NCI-H2107 (cell line): ENCODE results near the gene NKAIN1.
"Not testable (repeated sequence)": the region's sequence is repeated elsewhere in the genome, so short reads cannot be mapped to it uniquely, and the experiment has no call there.

Source experiments
- DNase-seq: peaks from one replicate; lab custom pipeline; 2025; lab: John Stamatoyannopoulos, UW

The NKAIN1 gene

DNA sequence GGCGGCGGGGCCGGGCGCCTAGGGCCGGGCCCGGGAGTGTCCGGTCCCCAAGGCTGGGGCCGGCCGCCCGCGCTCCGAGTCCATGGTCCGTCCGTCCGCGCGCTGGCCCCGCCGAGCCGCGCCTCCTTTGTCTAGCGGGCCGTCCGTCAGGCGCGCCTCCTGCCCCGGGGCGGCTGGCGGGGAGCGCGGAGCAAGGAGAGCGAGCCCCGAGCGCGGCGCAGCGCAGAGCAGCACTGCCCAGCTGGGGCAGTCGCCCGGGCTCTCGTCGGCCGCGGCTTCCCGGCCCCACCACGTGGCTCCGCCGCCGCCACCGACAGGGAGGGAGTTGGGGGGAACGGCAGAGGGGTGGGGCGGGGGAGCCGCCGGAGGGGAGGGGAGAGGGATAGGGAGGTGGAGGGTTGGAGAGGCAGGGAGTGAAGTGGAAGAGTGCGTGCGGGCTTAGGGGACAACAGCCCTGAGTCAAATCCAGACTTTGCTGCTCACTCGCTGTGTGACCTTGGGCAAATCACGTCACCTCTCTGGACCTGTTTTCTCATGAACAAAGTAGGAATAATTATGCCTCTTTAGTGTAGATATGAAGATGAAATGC is at the start of gene NKAIN1:
Gene NKAIN1 (minus strand): TSS at position 235 of the 589 bp plus-strand sequence. CDS start 340 bp downstream, outside the sequence.
- DNase-seq, result no peak

GRCh38 chr1:31289021-31289420 is 49.3 kb upstream of the NKAIN1 start:
- DNase-seq, result no peak

DNA sequence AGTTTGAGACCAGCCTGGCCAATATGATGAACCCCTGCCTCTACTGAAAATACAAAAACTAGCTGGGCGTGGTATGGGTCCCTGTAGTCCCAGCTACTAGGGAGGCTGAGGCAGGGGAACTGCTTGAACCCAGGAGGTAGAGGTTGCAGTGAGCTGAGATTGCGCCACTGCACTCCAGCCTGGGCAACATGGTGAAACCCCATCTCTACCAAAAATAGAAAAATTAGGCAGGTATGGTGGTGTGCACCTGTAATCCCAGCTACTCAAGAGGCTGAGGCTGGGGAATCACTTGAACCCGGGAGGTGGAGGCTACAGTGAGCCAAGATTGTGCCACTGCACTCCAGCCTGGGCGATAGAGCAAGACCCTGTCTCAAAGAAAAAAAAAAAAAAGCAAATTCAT is 48.1 kb upstream of the NKAIN1 start:
- DNase-seq, result not testable (repeated sequence)

GRCh38 chr1:31282426-31282825 is 42.7 kb upstream of the NKAIN1 start:
- not testable (repeated sequence) for DNase-seq

DNA sequence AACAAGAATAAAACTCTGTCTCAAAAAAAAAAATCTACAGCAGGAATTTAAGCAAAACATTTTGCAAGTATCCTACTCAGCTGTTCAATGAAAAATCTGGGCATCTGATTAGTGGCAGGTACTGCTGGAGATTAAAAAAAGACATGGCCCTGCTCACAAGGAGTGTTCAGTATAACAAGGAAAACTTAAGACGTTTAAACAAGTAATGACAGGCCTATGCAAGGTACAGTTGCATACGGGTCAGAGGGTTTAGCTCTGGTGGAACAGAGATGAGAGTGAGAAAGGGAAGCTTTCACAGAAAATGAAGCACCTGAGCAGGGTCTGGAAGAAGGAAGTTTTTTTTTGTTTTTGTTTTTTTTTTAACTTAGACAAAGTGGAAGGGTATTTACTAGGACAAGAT is 33.9 kb upstream of the NKAIN1 start:
- no peak for DNase-seq

DNA sequence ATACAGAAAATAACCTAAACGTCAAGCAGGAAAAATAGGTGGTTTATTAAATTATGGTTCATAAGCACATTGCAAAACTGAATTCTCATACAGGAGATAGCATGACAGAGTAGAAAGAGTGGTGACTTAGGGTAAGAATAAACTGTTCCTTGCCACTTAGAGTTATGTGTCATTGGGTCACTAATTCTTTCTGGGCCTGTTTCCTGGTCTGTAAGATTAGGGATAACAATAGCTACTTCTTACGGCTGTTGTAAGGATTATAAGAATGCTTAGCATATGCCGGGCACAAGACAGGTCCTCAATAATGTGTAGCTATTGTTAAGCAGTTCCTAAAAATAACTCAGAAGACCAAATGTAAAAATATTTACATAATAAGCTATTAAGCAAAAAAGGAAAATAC is 32.7 kb upstream of the NKAIN1 start:
- no peak for DNase-seq

GRCh38 chr1:31266547-31266946 is 26.9 kb upstream of the NKAIN1 start:
- no peak for DNase-seq

- DNase-seq, result no peak
Observed at GRCh38 chr1:31264790-31265386, 25.2 kb upstream of the NKAIN1 start.

- DNase-seq, result no peak
Observed at GRCh38 chr1:31263408-31263807, 23.7 kb upstream of the NKAIN1 start.

DNA sequence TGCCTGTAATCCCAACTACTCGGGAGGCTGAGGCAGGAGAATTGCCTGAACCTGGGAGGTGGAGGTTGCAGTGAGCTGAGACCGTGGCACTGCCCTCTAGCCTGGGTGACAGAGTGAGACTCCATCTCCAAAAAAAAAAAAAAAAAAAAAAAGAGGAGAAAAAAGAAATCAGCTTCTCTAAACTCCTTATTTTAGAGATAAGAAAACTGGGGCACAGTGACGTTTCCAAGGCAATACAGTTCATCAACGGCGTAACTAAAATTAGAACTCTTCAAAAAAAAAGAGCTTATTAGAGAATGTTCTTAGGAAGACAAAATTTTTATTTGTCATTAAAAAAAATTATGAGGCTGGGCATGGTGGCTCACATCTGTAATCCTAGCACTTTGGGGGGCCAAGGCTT is 22.7 kb upstream of the NKAIN1 start:
- DNase-seq, result not testable (repeated sequence)

- no peak for DNase-seq
Observed at GRCh38 chr1:31261916-31262315, 22.2 kb upstream of the NKAIN1 start.

GRCh38 chr1:31259746-31260145 is 20.1 kb upstream of the NKAIN1 start:
- DNase-seq, result no peak

DNA sequence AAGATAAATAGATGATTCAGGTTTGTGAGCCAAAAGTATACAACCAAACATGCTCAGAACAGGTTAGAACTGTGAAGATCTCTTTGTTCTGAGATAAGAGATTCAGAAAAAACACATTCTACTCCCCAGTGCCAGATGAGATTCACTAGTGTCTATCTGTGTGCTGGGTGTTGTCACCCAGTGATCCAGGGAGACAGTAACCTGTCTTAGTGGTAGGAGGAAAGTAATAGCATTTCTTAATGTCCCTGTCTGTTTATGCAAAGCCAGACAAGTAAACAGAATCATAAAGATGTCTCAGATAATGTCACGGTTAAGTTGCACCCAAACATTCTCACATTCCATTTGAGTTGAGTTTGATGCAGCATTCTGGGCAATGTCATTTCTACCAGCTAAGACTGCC is 18.9 kb upstream of the NKAIN1 start:
- DNase-seq, result no peak

DNA sequence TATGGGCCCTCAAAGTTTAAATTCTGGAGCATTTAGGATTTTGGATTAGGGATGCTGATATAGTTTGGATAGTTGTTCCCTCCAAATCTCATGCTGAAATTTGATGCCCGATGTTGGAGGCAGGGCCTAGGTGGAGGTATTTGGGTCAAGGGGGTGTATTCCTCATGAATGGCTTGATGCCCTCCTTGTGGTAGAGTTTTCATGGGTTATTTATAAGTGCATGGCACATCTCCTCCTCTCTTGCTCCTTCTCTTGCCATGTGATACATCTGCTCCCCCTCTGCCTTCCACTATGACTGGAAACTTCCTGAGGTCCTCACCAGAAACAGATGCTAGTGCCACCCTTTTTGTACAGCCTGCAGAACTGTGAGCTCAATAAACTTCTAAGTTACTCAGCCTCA is 17.5 kb upstream of the NKAIN1 start:
- DNase-seq, result no peak

- DNase-seq, result no peak
Observed at GRCh38 chr1:31249854-31250253, 10.2 kb upstream of the NKAIN1 start.

GRCh38 chr1:31248276-31248675 is 8.6 kb upstream of the NKAIN1 start:
- DNase-seq, result no peak

DNA sequence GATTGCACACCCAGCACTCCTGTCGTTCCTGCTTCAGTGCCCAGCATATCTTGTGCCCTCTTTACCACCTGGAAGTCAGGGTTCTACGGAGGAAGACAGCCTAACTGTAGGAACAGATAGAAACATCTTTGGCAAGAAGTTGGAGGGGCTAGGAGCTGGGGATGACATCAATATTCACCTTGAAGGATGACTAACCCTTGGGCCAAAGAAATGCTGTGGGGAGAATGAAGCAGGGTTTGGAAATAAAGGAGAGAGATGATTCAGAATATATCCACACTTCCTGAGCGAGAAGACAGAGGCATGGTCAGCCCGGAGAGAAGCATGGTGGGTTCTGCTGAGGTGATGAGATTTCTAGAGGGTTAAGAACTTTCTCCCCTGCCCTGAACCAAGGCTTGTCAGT is 4.6 kb upstream of the NKAIN1 start:
- no peak for DNase-seq

DNA sequence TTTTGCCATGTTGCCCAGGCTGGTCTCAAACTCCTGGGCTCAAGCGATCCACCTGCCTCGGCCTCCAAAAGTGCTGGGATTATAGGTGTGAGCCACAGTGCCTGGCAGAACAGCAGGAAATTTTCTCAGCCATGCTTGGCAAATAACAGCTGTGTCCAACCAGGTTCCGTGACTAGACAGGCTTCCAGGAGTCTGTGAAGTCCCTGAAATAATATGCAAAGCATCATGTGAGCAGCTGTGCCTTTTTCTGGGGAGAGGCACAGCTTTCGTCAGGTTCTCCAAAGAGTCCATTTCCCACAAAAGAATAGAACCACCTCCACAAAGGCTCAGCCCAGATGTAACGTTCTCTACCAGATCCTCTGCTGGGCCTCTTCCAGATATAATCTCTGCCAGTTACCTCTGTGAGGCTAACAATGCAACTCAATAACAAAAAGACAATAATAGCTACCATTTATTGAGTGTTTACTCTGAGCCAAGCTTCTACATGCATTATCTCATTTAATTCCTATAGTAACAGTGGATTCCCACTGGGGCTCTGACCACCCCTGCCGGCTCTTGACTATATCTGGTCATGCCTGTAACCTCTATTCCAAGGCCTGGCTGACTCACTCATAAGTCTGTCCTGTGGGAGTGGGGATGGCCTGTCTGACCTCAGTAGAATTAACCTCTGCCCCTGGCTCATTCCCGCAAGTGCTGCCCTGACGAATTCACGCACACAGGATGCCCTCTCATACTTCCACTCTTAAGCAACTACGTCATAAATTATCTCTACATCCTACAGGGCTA is 4.0 kb upstream of the NKAIN1 start:
- no peak for DNase-seq

GRCh38 chr1:31241321-31241720 is 1.6 kb upstream of the NKAIN1 start:
- no peak for DNase-seq

- DNase-seq, result no peak
Observed at GRCh38 chr1:31238986-31239613, 587 bp downstream of the NKAIN1 start.

GRCh38 chr1:31238612-31238985 is 1.1 kb downstream of the NKAIN1 start:
- no peak for DNase-seq

DNA sequence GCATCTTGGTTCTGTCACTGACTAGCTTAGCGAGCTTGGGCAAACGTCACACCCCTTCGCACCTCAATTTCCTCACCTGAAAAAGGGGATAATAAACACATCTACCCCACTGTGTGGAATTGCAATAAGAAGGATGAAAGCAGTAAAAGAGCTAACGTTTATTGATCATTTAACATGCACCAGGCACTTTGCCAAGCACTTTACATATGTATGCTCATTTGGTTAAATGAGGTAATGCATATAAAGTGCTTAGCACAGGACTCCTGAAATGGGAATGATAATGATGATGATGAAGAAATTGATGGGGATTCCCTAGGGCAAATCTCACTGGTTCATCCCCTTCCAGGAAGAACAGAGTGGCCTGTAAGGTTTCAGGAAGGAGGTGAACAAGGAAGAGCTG is 4.8 kb downstream of the NKAIN1 start:
- no peak for DNase-seq

DNA sequence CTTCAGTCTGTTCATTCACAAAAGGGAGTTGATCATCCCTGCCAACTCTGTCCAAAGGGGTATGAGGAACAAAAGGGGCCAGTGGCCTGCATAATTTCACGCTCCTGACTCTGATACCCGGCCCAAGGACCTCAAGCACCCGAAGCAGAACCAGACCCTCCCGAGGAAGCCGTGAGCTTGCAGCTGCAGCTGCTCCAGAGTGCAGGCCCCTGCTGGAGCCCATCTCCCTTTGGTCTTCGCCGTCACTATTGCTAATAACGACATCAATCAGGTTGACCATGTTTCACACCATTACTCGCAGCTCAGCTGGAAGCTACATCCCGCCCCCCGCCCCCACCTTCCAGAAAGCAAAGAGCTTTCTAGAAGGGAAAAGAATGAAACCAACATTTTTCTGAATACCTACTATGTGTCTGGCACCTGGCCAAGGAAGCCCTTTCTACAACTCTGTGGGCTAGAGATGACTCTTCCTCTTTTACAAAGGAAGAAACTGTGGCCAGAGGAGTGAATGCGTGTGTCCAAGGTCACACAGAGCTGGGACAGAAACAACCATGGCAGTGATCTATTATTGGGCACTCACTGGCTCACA is 5.5 kb downstream of the NKAIN1 start:
- DNase-seq, result no peak
